Measurements from ENCODE around the gene ANO1.

ANO1 gene

DNA sequence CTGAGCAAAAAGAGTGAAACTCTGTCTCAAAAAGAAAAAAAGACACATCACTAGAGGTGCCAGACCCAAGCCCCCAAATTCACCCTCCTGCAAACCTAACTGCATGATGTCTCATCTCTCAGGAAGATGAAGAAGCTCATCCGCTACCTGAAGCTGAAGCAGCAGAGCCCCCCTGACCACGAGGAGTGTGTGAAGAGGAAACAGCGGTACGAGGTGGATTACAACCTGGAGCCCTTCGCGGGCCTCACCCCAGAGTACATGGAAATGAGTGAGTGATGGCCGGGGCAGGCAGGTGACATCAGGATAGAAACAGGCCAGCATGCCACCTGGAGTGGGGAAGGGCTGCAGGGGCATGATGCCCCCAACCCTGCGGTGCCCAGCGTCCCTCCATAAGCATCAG lies 89.0 kb downstream of the ANO1 start:
- no peak for DNase-seq (ENCODE audit: low spot score)

DNA sequence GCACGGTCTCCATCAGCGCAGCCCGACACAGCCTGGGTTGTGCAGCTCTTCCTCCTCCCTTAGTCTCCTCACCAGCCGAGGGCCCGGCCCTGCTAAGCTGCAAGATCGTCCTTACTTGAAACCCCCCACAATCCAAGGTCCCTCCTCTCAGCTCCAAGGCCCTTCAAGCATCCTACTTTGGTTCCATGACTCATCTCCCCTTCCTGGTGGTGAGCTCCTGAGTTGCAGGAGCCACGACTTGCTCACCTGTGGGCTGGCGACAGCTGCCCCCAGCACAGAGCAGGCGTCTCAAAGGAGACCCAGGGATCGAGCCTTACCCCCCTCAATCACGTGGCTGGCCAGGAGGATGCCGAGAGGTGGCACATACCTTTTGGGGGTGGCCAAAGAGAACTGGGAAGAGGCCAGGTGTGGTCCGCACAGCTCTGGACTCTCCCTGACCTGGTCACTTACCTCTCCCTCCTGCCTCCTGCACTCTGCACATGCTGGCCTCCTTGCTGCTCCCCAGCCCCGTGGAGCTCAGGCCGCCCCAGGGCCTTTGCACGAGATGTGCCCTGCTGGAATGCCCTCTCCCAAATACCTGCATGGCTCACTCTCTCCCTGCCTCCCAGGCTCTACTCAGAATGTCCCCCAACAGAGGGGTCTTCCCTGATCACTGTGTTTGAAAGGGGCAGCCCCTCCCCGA lies 89.7 kb downstream of the ANO1 start:
- DNase-seq (ENCODE audit: low spot score): no peak

DNA sequence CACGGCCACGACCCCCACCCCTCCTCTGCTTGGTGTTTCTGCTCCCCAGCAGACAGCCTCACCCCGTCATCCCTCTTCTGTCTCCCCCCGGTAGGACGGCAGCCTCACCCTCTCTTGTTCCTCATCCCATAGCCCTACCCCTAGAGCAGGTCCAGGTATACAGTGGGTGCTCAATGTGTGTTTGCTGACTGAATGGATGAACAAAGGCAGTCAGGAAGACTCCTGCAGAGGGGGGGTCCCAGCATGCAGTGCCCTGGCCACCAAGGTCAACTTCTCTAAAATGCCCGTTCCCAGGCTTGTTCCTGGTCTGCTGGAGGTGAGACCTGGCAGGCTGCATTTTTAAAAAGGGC lies 90.3 kb downstream of the ANO1 start:
- DNase-seq (ENCODE audit: low spot score): no peak

DNA sequence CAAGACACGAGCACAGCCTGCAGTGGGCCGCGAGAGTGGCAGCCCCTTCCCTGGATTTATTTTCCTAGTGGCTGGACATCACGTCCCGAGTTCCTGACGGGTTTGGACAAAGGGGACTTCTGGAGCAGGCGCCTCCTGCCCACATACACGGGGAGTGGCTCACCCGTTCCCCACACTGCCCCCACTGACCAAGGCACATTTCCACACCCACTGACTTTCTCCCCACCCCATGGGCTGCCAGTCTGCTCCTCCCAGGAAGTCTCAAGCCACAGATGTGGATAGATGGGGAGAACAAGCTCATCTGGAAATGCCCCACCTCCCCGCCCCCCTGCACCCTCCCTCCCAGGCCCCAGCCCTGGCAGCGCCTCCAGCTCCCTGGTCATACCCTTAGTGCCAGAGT lies 91.0 kb downstream of the ANO1 start:
- no peak for DNase-seq (ENCODE audit: low spot score)

DNA sequence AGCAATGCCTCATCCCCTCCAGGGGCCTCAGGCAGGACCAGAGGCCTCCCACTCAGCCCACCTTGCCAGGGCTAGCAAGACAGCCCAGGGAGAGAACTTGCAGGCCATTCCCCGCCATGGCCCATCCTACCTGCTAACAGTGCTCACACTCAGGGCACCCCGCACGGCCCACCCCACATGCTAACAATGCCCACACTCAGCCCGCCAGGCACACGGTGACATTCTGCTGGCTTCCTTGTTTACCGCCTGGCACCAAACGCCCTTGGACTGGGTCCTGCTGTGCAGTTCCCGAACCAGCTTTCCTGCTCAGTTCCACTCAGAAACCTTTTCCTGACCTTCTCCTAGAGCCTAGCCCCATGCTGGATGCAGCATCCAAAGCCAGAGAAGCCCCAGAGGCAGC lies 91.5 kb downstream of the ANO1 start:
- no peak for DNase-seq (ENCODE audit: low spot score)

DNA sequence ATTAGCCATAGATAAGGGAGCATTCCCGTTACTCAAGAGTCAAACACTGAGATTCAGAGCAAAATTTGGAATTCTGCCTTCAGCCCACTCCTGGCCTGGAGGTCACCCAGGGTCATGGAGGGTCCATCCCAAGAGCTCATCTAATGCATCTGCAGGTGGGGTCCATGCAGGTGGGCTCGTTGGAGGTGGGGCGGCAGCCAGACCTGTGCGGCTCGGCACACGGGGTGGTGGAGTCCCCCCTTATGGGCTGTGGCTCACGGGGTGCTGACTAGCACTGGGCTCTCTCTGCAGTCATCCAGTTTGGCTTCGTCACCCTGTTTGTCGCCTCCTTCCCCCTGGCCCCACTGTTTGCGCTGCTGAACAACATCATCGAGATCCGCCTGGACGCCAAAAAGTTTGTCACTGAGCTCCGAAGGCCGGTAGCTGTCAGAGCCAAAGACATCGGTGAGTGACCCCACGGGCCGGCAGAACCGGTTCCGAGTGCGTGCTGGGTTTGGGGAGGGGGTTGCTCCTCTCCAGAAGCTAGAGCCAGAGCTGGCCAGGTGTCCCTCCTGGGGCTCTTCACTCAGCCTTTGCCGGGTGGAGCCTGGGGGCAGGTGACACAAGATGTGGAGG lies 92.6 kb downstream of the ANO1 start:
- no peak for DNase-seq (ENCODE audit: low spot score)

DNA sequence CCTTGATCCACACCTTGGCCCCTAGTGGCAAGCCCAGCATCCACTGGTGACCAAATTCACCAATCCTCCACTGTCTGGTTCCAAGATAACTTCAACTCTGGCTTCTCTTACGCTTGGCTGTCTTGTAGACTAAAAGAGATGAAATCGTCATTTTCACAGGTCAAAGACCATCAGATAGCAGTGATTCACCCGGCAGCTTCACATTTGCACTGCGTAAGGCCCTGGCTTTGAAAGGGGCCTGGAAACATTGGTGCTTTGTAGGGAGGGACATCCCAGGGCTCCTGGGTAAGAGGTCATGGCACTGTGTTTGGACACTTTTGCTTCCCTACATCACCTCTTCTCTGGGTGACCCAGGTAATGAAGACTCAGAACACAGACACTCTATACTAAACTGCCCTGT lies 94.9 kb downstream of the ANO1 start:
- no peak for DNase-seq (ENCODE audit: low spot score)

DNA sequence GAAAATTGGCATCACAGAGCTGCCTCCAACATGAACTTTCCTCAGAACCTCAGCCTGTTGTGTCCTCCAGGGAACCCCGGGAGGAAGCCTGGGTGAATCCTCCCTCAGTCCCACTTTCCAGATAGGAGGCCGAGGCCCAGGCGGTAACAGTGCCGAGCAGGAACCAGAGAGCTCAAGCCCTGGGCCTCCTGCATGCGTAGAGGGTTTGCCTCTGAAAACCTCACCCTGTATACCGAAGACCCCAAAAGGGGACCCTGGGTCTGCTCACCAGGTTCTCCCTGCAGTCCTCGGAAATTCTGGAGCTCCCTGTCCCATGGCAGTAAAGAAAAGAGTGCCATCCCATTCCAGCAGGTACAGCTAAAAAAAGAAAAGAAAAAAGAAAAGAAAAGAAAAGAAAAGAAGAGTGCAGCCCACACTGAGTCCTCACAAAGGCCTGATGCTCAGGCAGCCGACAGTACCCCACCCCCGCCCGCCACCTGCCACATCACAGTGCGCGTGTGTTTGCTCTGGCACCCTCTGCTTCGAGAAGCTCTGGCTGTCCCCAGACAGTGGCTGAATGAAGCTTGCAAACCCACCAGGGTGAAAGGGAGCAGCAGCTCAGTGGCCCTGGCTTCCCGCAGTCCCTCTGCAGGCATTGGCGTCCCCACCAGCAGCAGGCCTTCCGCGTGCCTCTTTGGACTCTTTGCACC lies 96.6 kb downstream of the ANO1 start:
- no peak for DNase-seq (ENCODE audit: low spot score)

DNA sequence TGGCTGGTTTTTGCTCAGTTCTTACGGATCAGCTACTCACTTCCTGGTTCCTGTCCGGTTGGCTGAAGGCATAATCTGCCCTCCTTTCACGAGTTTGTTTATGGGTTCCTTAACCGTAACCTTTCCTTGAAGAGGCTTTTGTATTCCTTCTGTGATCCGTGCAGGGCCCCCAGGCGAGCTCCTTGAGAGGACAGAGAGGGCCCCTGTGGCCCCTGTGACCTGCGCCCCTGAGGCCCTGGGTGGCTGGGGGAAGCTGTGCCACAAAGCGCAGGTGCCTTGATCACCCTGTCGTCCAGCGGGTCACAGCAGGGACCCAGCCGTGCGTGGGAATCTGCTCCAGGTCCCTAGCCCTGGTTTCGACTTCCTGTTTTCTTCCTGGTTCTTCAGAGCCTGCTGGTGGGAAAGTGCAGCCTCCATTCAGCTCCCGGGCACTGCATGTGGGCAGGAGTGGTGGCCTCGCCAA lies 97.2 kb downstream of the ANO1 start:
- DNase-seq (ENCODE audit: low spot score): no peak

DNA sequence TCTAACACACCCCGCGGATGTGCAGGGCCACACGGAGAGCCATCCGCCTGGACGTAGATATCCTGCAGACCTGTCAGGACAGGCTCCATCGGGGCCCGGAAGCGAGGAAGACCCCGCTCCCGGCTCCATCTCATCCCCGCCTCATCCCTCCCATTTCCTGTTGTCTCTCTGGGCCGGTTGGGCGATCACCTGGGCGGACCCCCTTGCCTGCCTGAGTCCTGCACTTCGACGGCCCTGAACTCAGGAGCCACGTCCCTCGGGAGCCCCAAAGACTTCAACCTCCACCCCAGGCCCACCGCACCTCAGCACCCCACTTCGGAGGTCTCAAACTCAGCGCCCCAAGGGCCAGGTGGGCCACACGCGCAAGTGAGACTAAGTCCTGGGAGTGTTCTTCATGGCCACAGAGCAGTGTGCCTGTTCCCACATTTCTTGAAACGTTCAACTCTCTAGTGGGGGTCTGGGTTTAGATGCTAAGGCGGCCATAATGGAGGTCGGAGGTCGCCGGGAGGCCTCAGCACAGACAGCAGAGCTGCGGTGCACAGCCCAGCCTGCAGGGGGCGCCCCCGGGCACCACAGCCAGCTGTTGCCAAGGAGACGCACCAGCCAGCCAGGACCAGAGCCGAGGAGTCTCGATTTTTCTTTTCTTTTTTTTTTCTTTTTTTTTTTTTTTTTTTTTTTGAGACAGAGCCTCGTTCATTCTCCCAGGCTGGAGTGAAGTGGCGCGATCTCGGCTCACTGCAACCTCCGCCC lies 99.0 kb downstream of the ANO1 start:
- DNase-seq (ENCODE audit: low spot score): no peak

DNA sequence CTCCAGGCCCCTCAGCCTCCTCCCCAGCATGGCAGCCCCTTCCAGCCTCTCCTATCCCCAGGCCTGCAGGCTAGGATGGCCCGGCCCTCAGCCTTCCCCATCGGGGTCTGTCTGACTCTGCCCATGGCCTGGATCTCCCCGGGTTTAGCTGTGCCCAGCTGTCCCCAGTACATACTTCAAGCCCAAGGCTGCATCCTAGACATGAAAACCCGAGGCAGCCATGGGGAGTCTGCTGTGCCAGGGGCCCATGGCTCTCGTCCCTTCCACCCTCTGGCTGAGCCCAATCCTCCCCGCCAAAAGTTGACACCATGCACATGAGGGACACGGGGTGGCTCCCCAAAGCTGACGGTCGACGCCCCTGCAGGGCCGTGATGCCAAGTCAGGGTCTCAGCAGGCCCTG lies 102.8 kb downstream of the ANO1 start:
- no peak for DNase-seq (ENCODE audit: low spot score)

DNA sequence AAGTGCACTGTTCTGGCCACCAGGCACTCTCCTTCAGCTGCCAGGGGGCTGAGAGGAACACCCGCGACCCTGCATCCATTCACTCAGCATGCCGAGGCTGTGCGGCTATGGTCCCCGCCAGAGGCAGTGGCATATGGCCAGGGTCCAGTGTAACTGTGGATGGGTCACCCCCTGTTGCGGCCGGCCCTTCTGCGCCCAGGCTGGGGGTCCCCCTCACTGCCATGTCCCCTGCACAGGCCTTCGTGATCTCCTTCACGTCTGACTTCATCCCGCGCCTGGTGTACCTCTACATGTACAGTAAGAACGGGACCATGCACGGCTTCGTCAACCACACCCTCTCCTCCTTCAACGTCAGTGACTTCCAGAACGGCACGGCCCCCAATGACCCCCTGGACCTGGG lies 104.1 kb downstream of the ANO1 start:
- no peak for DNase-seq (ENCODE audit: low spot score)

DNA sequence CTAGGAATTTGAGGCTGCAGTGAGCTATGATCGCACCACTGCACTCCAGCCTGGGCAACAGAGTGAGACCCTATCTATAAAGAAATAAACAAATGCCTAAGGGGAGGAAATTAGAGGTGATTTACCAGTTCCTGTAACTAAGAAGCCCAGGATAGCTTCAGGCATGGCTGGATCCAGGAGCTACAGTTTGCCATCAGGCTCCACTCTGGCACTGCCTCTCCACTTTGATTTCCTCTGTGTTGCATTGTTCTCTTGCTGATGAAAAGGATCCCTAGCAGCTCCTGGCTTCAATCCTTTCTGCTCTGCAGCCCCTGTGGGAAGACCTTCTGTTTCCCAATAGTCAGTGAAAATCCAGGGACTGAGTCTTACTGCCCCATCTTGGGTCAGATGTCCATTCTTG lies 104.9 kb downstream of the ANO1 start:
- DNase-seq (ENCODE audit: low spot score): no peak

DNA sequence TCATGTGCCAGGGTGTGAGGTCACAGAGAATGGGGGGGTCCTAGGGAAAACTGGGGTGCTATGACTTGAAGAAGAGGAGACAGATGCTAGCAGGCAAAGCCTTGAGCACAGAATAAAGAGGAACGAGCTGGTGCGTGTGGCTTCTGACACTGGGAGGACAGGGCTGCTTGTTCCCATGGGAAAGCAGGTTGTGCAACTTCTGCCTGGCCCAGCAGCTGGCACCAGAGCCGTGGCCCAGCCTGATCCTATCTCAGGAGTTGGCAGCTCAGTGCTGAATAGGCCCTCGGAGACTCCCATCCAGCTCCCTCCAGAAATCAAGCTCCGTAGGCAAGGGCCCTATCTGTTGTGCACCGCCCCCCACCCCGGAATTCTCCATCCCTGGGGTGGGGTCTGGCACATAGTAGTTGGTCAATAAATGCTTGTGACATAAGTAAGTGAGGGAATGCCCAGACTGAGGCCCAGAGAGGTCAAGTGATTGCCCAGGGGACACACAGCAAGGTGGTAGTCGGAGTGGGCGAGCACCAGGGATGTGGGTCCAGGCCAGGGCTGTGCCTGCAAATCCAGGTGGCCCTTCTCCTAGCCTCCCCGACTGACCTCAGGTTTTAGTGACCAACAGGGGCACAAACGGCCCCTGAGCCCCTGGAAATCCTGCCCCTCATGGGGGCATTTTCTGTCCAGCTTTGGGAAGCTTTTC lies 105.5 kb downstream of the ANO1 start:
- no peak for DNase-seq (ENCODE audit: low spot score)

DNA sequence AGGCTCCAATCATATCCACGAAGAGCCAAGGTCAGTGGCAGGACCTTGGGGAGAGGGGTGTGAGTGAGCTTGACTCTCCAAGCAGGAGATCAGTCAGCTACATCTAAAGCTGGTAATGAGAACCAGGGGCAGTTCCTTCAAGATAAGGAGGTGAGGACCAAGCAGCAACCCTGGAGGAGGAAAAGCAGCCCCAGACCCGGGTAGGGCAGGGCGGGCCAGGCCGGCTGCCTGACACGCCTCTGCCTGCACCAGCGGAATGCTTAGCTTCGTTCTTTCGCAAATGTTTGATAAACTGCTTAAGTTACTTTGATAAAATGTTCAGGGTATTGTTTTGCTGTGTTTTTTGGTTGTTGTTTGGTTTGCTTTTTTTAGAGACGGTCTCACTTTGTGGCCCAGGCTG lies 106.3 kb downstream of the ANO1 start:
- no peak for DNase-seq (ENCODE audit: low spot score)

DNA sequence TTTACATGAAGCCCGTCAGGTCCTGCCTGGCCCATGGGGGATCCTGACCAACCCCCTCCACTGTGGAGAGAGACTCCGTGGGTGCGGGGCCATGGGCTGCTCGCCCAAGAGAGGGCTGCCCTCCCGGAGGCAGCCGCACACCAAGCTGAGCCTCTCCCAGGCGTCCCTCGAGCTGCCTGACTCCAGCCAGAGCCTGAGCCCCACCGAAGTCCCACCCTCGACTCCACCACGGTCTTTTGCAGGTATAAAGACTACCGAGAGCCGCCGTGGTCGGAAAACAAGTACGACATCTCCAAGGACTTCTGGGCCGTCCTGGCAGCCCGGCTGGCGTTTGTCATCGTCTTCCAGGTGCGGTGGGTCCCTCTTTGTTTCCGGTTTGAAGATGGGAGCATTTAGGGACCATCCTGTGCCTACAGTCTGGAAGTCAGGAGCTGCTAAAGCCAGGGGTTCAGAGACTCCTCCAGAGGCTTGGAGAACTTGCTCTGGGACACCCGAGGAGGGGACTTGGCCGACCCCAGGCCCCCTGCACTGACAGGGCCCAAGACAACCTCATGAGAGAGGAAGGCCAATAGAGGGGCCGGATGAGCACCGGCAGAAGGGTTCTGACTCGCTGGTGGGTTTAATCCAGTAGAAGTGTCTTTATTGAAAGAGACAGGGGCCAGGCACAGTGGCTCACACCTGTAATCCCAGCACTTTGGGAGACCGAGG lies 107.4 kb downstream of the ANO1 start:
- no peak for DNase-seq (ENCODE audit: low spot score)

DNA sequence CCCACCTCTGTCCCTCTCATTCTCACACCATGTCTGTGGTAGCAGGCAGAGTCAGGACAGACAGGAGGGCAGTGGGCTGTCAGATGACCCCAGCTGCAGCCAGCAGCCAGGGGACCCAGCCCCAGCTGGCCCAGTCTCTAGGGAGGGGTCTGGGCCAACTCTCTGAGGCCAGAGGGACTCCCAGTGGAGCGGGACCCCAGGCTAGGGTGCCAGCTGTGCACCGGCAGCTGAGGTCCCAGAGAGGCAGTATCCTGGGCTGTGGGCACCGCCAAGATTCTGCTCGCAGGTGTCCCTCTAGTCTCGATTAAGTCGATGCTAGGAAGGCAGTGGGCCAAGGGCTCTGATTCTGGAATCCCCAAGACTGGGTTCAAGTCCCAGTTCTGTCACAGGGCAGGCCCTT lies 108.3 kb downstream of the ANO1 start:
- DNase-seq (ENCODE audit: low spot score): no peak

DNA sequence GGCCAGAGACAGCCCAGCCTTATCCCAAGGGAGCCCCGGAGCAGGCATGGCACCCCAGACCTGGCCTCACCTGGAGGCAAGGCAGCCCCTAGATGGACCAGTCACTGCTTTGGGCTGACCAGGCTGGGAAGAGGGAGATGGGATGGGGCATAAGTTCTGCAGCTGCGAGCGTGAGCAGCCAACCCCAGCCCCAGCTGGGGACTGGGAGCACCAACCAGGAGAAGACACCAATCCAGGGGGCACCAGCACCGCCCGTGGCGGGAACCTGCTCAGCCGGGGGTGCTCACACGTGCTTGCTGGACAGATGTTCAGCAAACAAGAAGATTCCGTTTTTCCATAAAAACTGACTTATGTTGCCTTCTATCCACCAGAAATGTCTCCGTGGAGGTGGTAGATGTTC lies 108.8 kb downstream of the ANO1 start:
- DNase-seq (ENCODE audit: low spot score): no peak

DNA sequence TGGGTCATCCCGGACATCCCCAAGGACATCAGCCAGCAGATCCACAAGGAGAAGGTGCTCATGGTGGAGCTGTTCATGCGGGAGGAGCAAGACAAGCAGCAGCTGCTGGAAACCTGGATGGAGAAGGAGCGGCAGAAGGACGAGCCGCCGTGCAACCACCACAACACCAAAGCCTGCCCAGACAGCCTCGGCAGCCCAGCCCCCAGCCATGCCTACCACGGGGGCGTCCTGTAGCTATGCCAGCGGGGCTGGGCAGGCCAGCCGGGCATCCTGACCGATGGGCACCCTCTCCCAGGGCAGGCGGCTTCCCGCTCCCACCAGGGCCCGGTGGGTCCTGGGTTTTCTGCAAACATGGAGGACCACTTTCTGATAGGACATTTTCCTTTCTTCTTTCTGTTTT lies 109.7 kb downstream of the ANO1 start:
- no peak for DNase-seq (ENCODE audit: low spot score)

DNA sequence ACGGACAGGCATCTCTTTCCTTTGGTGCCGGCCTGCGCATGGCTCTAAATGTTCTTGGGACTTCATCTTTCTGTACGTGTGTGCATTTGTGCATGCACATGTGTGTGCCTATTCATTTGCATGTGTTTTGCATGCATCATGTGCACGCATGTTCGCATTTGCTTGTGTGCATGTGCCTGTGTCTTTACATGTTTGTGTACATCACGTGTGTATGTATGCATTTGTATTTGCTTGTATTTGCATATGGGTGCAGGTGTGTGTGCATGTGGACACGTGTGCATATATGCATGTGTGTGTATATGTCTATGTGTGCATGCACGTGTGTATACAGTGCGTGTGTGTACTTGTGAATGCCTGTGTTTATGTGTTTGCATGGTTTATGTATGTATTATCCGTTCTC lies 111.5 kb downstream of the ANO1 start:
- DNase-seq (ENCODE audit: low spot score): no peak

DNA sequence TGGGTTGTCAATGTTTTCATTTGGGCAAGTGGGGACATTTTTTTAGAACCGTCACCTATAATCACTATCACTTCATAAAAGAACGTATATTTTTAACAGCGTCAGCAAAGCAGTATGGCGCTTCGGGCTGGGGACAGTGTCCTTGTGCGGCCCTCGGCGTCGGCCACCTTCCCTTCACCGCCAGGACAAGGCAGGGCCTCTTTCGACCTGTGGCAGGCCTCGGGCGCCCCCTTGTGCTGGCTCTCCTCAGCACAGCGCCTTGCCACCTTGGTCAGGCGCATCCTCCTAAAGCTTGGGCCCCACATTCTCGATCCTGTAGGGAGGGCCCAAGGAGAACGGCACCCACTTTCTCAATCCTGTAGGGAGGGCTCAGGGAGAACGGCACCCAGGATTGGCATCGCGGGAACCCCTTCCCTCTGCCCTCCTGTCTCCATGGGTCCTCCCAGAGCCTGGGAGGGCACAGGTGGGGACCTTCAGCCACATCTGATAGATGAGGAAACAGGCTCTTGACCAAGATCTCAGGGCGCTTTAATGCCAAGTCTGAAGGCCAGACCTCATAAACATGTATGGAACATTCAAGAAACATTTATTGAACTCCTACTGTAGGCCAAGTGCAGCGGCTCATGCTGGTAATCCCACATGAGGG lies 113.5 kb downstream of the ANO1 start:
- no peak for DNase-seq (ENCODE audit: low spot score)
